Activated T-cell treated with anti-CD3 and anti-CD28 coated beads, Interleukin-2, amount 50 U/mL, for 4 hours (primary cell): Measurements from ENCODE around the gene PLIN5. TPM values are rescaled to one million over a fixed set of nuclear protein-coding genes. Genes with fewer than 3 reads are reported as not detected.

Experiments used
- ATAC-seq, 2 donors: fragments of 200-7000 bp; cut with Tn5 transposase; one replicate each; pipeline ENCODE4 v1.10.0; 2021
- DNase-seq: peaks from one replicate; pipeline ENCODE4 v3.0.0-alpha.2; 2020
- H3K27me3 Mint-ChIP-seq: one replicate; pipeline ENCODE4 v1.8.0; 2021; ENCODE audit warnings: low read depth, mixed read lengths
- H3K36me3 Mint-ChIP-seq: one replicate; pipeline ENCODE4 v1.8.0; 2022; ENCODE audit warnings: mixed read lengths; ENCODE audit not compliant: insufficient read depth
- H3K4me1 Mint-ChIP-seq: one replicate; pipeline ENCODE4 v1.8.0; 2021; ENCODE audit warnings: low read depth, mixed read lengths
- H3K4me3 Mint-ChIP-seq: one replicate; pipeline ENCODE4 v1.8.0; 2021; ENCODE audit warnings: mild to moderate bottlenecking, moderate library complexity, mixed read lengths
- H3K9me3 Mint-ChIP-seq: one replicate; pipeline ENCODE4 v1.8.0; 2021; ENCODE audit warnings: mixed read lengths
- total RNA-seq, 3 donors: library from RNA; stranded (reverse); gene quantifications; one replicate each; pipeline ENCODE4 v1.2.1, GENCODE V29; 2021

The PLIN5 gene
- total RNA-seq, 3 donors from 2014 or later, result 0.10 TPM; not detected in 2

DNA sequence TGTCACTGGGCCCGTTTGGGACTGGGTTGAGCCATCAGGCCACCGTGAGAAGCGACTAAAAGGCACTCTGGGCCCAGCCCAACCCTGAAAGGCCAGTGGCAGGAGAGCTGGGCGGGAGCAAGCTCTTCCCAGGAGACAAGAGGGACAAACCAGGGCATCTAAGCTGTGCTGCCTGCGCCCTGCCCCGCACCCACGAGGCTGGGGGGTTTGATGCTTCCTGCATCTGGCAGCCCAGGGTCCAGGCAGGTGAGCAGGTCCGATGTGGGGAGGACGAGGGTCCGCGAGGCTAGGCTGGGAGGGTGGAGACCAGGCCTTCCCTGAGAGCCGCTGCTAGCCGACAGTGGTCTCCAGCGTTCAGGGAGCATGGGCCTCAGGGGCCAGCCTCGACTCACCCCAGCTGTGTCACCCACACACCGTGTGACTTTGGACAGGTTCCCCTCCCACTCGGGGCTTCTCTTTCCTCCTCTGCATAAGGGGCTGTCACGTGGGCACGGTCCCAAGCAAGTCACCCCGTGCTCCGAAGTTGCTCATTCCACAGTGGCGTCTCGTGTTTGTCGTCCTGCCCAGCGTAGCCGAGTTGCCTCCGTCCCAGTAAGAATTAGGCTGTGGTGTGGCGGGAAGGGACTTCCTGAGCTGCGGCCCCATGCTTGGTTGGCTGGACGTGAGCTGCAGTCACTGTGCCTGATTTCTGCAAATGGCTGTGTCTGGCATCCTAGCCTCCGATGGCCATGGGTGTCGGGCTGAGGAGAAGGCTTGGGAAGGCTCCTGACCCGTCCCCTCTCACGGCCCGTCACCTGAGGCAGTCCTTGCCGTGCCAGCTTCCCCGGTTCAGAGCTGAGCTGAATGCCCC lies 32.5 kb downstream of the PLIN5 start:
- no peak overlapping the region for H3K4me3 Mint-ChIP-seq
- peaks cover 7% of the 10 kb centered on the region for H3K36me3 Mint-ChIP-seq
- no peaks in the 10 kb centered on the region for H3K4me1 Mint-ChIP-seq
- no peaks in the 10 kb centered on the region for H3K27me3 Mint-ChIP-seq
- no peak for DNase-seq
- no peak for ATAC-seq
- H3K9me3 Mint-ChIP-seq, result no peaks in the 10 kb centered on the region

DNA sequence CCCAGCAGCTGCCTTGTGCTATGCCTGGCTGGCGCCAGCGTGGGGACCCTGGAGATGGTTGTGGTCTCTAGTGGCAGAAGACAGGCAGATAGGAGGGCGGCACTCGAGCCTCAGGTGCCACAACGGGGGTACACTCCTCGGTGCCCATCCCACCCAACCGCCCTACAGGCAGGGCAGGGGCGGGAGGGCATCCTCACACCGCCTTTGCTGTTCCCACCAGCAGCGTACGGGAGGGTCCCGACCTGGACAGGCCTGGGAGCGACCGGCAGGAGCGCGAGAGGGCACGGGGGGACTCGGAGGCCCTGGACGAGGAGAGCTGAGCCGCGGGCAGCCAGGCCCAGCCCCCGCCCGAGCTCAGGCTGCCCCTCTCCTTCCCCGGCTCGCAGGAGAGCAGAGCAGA lies 33.3 kb downstream of the PLIN5 start:
- Mint-ChIP-seq H3K36me3 (peaks cover 7% of the 10 kb centered on the region), H3K4me3 (no peak overlapping the region), H3K4me1 (no peaks in the 10 kb centered on the region), H3K27me3 (no peaks in the 10 kb centered on the region), H3K9me3 (no peaks in the 10 kb centered on the region)
- ATAC-seq (no peak), DNase-seq (no peak)

DNA sequence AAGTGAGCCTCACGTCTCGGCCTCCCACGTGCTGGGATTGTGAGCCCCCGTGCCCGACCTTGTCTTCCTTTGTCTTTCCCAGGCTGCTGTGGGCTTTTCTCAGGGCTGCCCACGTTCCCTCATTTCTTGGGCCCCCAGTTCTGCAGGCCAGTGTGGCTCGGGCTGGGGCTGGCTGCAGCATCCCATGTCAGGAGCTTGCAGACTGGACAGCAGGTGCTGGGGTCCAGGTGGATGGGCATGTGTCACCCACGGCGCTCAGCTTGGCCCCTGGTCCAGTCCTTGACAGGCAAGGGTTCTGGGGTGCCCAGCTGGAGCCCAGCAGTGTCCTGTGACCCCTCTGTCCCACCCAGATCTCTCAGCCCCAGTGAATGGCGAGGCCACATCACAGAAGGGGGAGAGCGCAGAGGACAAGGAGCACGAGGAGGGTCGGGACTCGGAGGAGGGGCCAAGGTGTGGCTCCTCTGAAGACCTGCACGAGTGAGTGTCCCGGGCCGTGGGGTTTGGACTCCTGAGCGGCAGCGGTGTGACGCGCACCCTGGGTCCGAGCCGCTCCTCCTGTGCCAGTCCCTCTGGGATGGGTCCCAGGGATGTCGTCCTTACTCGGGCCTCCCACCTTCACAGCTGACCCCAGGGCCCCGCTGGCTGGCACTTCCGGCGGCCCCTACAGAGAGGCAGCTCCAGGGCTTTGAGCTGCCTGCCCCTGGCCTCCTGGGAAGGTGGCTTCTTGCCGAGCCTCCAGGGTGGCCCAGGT lies 34.0 kb downstream of the PLIN5 start:
- Mint-ChIP-seq H3K4me3 (no peak overlapping the region), H3K4me1 (no peaks in the 10 kb centered on the region), H3K9me3 (no peaks in the 10 kb centered on the region), H3K27me3 (no peaks in the 10 kb centered on the region), H3K36me3 (peaks cover 4% of the 10 kb centered on the region)
- ATAC-seq (no peak), DNase-seq (no peak)

DNA sequence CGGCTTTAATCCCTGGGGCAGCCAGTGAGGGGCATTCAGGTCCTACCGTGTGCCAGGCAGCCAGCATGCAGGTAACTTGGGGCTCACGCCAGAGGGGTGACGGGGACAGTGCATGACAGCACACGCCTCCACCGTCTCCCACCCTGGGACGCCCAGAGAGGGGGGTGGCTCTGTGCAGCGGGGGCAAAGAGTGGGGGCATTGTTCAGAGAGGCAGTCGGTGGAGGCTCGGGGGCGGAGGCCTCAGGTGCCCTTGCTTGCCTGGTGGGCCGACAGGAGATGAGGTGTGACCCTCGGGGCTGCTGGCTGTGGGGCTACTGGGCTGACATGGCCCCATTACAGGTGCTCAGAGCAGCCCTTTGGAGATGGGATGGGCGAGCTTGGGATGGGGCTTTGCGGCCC lies 35.2 kb downstream of the PLIN5 start:
- H3K4me3 Mint-ChIP-seq, result no peak overlapping the region
- peaks cover 4% of the 10 kb centered on the region for H3K36me3 Mint-ChIP-seq
- ATAC-seq (no peak), DNase-seq (no peak)
- no peaks in the 10 kb centered on the region for H3K4me1 Mint-ChIP-seq
- no peaks in the 10 kb centered on the region for H3K9me3 Mint-ChIP-seq
- no peaks in the 10 kb centered on the region for H3K27me3 Mint-ChIP-seq

DNA sequence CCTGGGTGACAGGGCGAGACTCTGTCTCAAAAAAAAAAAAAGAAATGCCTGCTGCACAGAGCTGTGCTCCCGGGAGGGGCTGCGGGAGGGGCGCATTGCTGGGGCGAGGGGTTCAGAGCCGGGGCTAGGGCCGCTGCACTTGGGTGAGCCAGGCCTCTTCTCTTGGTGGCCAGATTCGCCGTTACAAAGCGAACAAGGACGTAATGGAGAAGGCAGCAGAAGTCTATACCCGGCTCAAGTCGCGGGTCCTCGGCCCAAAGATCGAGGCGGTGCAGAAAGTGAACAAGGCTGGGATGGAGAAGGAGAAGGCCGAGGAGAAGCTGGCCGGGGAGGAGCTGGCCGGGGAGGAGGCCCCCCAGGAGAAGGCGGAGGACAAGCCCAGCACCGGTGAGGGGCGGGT lies 35.7 kb downstream of the PLIN5 start:
- peaks cover 4% of the 10 kb centered on the region for H3K36me3 Mint-ChIP-seq
- H3K4me1 Mint-ChIP-seq, result no peaks in the 10 kb centered on the region
- H3K27me3 Mint-ChIP-seq, result no peaks in the 10 kb centered on the region
- DNase-seq (no peak), ATAC-seq (no peak)
- no peak overlapping the region for H3K4me3 Mint-ChIP-seq
- no peaks in the 10 kb centered on the region for H3K9me3 Mint-ChIP-seq

DNA sequence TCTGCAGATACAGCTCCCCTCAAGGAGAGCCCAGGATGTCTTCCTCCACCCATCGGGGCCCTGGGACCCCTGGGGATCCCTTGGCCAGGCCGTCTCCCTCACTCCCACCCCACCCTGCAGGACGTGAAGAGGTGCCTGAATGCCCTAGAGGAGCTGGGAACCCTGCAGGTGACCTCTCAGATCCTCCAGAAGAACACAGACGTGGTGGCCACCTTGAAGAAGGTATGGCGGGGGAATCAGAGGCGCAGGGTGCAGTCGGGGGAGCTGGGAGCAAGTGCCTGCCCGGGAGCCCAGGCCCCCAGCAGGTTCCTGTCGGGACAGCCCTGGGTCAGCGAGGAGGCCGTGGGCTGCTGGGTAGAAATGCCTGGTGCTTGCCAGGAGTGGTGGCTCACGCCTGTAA lies 36.3 kb downstream of the PLIN5 start:
- Mint-ChIP-seq H3K36me3 (peaks cover 4% of the 10 kb centered on the region), H3K4me1 (no peaks in the 10 kb centered on the region), H3K4me3 (no peak overlapping the region), H3K27me3 (no peaks in the 10 kb centered on the region), H3K9me3 (no peaks in the 10 kb centered on the region)
- ATAC-seq, result no peak
- no peak for DNase-seq

DNA sequence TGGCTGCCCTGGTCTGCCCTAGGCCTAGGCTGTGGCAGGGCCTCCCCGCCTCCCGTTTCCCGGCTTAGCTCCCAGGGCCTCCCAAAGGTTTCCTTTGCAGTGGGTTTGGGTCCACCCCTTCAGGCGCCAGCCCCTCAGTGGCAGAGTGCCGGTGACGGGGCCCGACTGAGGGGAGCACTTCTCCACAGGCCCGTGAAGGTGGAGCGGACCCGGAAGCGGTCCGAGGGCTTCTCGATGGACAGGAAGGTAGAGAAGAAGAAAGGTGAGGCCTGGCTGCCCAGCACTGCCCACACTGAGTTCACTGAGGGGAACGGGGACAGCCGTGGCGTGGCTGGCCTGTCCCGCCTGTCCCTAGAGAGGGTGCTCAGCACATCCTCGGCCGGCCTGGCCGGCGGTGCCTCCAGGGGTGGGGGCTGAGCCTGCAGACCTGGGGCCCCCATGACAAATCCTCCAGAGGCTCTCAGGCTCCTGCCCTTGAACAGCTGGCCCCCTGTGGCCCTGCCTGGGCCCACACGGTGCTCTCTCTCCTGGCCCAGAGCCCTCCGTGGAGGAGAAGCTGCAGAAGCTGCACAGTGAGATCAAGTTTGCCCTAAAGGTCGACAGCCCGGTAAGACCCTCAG lies 37.1 kb downstream of the PLIN5 start:
- no peak for DNase-seq
- Mint-ChIP-seq H3K4me1 (no peaks in the 10 kb centered on the region), H3K9me3 (no peaks in the 10 kb centered on the region), H3K4me3 (no peak overlapping the region), H3K27me3 (no peaks in the 10 kb centered on the region), H3K36me3 (peaks cover 4% of the 10 kb centered on the region)
- ATAC-seq, result no peak

DNA sequence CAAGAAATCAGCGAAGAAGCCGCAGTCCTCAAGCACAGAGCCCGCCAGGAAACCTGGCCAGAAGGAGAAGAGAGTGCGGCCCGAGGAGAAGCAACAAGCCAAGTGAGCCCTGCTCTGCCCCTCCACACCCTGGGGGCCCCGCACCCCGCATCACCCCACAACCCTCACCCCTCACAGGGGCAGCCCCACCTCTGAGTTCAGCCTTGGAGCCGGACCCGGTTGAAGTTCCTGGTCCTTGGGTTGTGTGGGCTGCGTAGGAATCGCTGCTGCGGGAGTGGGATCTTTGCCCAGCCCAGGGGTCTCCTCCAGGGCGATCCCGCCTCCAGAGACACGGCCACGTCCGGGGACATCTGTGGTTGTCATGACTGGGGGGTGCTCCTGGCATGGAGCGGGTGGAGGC lies 38.7 kb downstream of the PLIN5 start:
- H3K4me3 Mint-ChIP-seq, result no peak overlapping the region
- H3K4me1 Mint-ChIP-seq, result no peaks in the 10 kb centered on the region
- DNase-seq (no peak), ATAC-seq (no peak)
- no peaks in the 10 kb centered on the region for H3K27me3 Mint-ChIP-seq
- H3K9me3 Mint-ChIP-seq, result no peaks in the 10 kb centered on the region
- H3K36me3 Mint-ChIP-seq, result peaks cover 4% of the 10 kb centered on the region

DNA sequence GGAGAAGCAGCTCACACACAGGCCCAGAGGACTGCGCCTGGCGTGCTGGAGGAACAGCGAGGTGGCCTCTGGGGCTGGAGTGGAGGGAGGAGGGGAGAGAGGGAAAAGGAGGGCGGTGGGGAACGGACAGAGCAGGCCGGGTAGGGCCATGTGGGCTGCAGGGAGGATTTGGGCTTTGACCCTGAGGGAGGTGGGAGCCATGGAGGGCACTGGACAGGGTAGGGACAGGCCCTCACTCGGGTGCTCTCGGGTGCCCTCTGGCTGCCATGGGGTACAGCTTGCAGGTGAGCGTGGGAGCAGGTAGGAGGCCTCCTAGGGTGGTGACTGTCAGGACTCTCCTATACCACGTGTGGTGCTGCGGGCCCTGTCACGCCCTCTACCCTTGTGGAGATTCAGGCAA lies 39.6 kb downstream of the PLIN5 start:
- no peak overlapping the region for H3K4me3 Mint-ChIP-seq
- H3K4me1 Mint-ChIP-seq, result no peaks in the 10 kb centered on the region
- H3K9me3 Mint-ChIP-seq, result no peaks in the 10 kb centered on the region
- H3K36me3 Mint-ChIP-seq, result peaks cover 2% of the 10 kb centered on the region
- ATAC-seq, result no peak
- DNase-seq, result no peak
- H3K27me3 Mint-ChIP-seq, result no peaks in the 10 kb centered on the region

DNA sequence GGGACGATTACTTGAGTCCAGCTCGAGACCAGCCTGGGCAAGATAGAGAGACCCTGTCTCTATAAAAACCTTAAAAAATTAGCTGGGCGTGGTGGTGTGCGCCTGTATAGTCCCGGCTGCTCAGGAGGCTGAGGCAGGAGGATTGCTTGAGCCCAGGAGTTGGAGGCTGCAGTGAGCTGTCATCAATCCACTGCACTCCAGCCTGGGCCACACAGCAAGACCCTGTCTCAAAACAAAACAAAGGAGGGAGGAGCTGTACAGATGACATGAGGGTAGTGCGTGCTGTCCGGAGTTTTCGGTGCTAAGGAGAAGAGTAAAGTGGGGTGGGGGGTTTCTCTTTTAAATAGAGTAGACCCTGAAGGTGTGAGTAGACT lies 40.3 kb downstream of the PLIN5 start:
- H3K4me3 Mint-ChIP-seq, result no peak overlapping the region
- ATAC-seq, result no peak
- H3K36me3 Mint-ChIP-seq, result peaks cover 8% of the 10 kb centered on the region

DNA sequence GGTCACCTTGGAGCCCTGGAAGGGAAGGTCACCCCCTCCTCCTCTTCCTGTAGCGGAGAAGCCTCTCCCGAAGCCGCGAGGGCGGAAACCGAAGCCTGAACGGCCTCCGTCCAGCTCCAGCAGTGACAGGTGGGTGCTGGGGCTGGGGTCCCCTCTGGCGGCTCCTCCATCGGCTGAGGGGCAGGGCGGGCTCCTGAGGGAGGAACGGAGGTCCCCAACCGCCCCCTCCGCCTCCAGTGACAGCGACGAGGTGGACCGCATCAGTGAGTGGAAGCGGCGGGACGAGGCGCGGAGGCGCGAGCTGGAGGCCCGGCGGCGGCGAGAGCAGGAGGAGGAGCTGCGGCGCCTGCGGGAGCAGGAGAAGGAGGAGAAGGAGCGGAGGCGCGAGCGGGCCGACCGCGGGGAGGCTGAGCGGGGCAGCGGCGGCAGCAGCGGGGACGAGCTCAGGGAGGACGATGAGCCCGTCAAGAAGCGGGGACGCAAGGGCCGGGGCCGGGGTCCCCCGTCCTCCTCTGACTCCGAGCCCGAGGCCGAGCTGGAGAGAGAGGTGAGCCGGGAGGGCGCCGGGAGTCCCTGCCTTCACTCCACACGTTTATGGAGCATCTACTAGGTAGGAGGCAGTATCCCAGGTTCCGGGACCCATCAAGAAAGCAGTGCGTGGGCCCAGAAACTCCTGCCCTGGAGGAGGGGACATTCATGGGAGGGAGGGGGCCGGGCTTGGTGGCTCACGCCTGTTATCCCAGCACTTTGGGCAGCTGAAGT lies 40.9 kb downstream of the PLIN5 start:
- H3K9me3 Mint-ChIP-seq, result no peaks in the 10 kb centered on the region

More for the DNA sequence above, 40.3 kb downstream of the PLIN5 start:
- Mint-ChIP-seq H3K9me3 (no peaks in the 10 kb centered on the region), H3K27me3 (no peaks in the 10 kb centered on the region), H3K4me1 (no peaks in the 10 kb centered on the region)
- DNase-seq, result no peak

DNA sequence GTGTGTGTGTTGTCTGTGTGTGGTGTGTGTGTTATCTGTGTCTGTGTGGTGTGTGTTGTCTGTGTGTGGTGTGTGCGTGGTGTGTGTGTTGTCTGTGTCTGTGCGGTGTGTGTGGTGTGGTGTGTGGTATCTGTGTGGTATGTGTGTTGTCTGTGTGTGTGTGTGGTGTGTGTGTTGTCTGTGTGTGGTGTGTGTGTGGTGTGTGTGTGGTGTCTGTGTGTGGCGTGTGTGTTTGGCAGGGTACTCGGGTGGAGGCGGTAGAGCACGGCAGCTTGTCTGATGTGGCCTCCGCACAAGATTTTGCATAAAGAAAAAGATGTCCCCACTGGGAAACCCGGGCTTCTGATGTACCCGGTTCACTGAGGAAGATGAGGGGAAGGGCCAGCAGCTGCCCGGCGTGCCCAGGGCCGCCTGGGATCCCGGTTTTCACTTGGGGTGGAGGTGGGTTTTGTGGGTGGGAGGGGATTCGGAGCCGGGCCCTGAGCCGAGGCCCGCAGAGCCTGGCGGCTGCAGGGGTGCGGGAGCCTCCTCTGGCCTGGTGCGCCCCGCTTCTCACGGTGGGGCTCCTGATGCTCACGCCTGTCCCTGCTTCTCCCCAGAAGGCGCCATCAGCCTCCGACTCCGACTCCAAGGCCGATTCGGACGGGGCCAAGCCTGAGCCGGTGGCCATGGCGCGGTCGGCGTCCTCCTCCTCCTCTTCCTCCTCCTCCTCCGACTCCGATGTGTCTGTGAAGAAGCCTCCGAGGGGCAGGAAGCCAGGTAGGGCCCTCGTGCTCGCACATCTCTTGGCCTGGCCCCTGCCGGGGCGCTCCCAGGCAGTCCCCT lies 41.7 kb downstream of the PLIN5 start:
- DNase-seq (no peak), ATAC-seq (no peak)
- Mint-ChIP-seq H3K4me1 (no peaks in the 10 kb centered on the region), H3K9me3 (no peaks in the 10 kb centered on the region), H3K4me3 (no peak overlapping the region), H3K27me3 (no peaks in the 10 kb centered on the region), H3K36me3 (peaks cover 11% of the 10 kb centered on the region)

More for the DNA sequence above, 40.9 kb downstream of the PLIN5 start:
- ATAC-seq (no peak), DNase-seq (no peak)
- Mint-ChIP-seq H3K4me1 (no peaks in the 10 kb centered on the region), H3K4me3 (no peak overlapping the region), H3K36me3 (peaks cover 8% of the 10 kb centered on the region), H3K27me3 (no peaks in the 10 kb centered on the region)

DNA sequence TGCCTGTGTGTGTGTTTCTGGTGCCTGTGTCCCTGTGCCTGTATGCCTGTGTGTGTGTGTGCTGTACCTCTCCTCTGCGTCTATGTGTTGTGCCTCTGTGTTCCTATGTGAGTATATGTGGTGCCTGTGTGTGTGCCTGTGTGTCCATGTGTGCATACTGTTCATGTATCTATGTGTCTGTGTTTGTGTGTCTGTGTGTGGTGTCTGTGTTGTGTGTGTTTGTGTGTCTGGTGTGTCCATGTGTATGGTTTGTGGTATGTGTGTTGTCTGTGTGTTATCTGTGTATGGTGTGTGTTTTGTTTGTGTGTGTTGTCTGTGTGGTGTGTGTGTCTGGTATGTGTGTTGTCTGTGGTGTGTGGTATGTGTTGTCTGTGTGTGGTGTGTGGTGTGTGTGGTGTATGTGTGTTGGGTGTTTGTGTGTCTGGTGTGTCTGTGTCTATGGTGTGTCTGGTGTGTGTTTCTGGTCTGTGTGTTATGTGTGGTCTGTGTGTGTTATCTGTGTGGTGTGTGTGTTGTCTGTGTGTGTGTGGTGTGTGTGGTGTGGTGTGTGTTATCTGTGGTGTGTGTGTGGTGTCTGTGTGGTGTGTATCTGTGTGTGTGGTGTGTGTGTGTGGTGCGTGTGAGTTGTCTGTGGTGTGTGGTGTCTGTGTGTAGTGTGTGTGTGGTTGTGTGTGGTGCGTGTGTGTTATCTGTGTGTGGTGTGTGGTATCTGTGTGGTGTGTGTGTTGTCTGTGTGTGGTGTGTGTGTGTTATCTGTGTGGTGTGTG lies 42.5 kb downstream of the PLIN5 start:
- DNase-seq, result no peak
- Mint-ChIP-seq H3K36me3 (peaks cover 12% of the 10 kb centered on the region), H3K27me3 (no peaks in the 10 kb centered on the region), H3K9me3 (no peaks in the 10 kb centered on the region), H3K4me3 (no peak overlapping the region), H3K4me1 (no peaks in the 10 kb centered on the region)
- no peak for ATAC-seq
